22Rv1 (cell line): ENCODE data around the gene C11orf91.

Experiments used
- CTCF ChIP-seq: fragments of 450-650 bp; IDR thresholded peaks from 2 replicates; pipeline ENCODE4 v1.5.1; 2017; ENCODE audit warnings: mild to moderate bottlenecking
- ZFX ChIP-seq: fragments of 450-650 bp; IDR thresholded peaks from 2 replicates; pipeline ENCODE4 v1.6.1; 2017; ENCODE audit warnings: antibody characterized with exemption, borderline replicate concordance

- TF ChIP-seq CTCF (no peak), ZFX (no peak)
Measured at GRCh38 chr11:33682446-33682845, 18.2 kb downstream of the C11orf91 start.
